Stimulated activated CD8-positive, alpha-beta memory T cell treated with anti-CD3 and anti-CD28 coated beads, Interleukin-7, amount 100 ng/mL, for 24 hours (primary cell): ENCODE measurements around the gene NR2F2.
"Not testable (repeated sequence)": the region's sequence is repeated elsewhere in the genome, so short reads cannot be mapped to it uniquely, and the experiment has no call there.

Experiments
- DNase-seq: peaks from one replicate; pipeline ENCODE4 v3.0.0-alpha.2; 2020; ENCODE audit warnings: low read depth

Gene NR2F2

DNA sequence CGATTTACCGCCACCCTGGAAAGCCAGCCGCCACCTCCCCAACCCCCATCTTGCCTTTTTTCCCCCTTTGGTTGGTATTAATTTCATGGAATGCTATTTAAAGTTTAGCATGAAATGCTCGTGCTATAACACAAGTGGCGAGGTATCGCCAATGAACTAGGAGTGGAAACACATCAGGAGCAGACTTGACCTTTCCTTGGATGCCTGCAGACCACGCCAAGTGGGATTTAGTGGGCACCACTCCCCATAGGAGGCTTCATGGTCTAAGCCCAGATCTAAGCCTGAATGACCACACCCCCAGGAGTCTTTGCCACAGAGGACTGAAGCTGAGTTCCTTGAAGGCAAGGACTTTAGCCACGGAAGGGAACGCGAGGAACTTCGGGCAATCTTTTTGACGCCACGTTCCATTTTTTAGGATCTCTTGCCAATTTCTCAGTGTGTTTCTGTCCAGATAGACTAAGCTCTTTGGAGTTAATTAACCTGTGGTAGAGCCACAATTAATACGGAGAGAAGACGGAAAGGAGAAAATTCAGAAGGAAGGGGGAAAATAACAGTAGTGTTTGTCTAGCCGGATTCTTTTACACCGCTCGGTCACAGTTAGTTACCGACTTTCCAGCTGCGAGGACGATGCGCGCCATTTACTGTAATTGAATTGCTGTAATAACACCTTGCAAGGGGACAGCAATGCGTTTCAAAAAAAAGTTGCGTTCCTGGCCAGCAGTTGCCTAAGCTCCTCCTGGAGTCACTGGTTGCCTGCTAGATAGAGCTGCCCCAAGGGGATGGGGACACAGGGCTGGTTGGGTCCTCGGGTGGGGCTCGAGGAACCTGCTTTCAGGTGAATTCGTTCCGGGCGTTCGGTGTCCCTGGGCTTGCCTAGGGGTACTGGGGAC, 37.1 kb downstream of the NR2F2 start:
- no peak for DNase-seq

DNA sequence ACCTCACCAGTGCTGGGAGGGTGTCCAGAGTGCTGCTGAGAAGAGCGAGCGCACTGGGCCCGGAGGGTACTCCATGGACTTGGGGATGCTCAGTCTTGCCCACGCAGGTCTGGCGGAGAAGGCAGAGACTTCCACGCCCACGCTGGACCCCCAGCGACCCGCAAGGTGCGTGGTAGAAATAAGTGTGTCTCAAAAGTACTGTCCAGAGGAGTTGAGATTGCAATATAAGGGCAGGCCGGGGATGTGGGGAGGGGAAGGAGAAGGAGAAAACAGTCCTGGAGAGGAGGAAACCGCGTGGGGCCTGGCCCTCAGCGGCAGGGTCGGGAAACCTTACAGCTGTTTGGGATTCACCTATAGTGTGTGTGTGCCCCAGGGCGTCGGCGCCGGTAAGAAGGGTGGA, 38.9 kb downstream of the NR2F2 start:
- DNase-seq = no peak

DNA sequence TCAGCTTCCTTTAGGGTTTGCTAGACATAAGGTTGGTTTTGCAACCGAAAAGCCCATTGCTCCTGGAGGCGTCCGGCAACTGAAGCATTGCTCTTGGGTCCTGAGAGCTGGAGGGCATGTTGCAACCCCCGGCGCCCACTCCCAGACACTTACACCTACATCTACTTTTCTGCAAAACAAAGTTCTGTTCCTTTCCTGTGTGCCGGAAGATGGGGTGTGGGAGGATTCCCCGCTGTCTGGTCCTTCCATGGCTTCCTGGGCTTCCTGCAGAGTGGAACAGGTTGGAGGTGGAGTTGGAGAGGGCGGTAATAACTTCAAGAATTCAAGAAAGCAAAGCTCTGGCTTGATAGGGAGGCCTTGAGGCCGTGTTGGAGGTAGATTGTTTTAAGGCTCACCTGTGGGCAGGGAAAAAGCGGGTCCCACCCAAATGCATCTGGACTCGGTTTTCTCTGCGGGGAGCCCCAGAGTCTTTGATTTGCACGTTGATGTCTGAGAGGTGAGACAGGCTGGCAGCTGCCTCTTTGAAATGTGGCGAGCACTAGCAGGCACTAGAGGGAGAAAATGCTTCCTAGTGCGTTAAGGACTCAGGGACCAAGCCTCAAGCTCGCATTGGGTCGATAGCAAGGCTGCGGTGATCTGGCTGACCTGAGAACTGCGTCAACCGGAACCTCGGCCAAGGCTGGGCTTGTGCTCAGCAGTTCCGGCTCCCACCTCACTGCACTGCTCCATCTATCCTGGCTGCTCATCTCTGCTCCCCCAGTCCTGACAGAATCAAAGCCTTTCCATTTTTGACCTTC, 39.5 kb downstream of the NR2F2 start:
- DNase-seq = no peak

DNA sequence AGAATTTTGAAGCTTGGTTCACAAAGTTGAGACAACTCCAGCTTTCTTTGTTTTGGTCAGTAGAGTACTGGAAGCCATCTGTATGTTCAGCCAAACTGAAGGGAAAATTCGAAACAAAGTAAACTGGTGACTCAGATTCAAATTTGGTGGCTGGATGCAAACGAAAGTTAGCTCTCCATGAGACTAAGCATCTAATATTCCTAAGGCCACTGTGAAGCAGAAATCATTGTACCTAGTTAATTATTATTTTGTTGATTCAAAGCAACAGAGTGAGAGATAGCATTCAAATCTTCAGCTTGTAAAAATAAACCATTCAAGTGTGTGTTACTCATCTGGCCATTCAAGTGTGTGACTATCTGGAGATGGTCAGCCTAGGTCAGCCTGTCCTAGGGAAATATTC, 42.1 kb downstream of the NR2F2 start:
- no peak for DNase-seq

DNA sequence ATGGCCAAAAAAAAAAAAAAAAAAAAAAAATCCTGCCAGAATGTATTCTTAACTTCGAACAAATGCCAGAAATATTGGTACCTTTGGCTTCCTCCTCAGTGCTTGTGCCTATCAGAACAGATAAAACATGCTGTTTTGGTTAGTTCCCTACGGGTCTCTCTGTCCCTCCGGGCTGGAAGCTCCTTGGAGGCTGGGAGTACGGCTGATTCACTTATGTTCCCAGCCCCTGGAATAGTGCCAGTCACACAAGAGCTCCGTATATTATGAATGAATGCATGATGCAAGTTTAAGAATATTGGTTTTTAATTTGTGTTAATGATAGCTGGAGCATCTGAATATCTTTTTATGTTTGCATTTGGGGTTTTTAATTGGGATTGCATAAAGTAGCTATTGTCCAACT, 44.0 kb downstream of the NR2F2 start:
- no peak for DNase-seq

DNA sequence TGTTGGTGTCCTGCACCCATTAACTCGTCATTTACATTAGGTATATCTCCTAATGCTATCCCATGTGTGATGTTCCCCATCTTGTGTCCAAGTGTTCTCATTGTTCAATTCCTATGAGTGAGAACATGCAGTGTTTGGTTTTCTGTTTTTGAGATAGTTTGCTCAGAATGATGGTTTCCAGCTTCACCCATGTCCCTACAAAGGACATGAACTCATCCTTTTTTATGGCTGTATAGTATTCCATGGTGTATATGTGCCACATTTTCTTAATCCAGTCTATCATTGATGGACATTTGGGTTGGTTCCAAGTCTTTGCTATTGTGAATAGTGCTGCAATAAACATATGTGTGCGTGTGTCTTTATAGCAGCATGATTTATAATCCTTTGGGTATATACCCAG, 49.1 kb downstream of the NR2F2 start:
- DNase-seq = not testable (repeated sequence)

DNA sequence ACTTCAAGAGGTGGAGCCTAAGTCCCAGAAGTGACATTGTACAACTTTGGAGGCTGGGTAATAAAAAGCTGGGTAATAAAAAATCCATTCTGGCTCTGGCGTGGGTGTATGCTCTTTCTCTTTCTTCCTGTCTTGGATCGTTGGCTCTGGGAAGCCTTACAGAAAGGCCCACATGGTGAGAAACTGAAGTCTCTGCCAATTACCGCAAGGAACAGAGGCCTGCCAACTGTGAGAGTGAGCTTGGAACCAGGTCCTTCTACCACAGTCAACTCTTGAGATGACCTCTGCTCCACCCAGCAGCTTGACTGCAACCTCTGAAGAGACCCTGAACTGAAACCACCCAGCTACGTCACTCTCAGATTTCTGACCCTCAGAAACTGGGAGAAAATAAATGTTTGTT, 51.0 kb downstream of the NR2F2 start:
- DNase-seq = no peak

DNA sequence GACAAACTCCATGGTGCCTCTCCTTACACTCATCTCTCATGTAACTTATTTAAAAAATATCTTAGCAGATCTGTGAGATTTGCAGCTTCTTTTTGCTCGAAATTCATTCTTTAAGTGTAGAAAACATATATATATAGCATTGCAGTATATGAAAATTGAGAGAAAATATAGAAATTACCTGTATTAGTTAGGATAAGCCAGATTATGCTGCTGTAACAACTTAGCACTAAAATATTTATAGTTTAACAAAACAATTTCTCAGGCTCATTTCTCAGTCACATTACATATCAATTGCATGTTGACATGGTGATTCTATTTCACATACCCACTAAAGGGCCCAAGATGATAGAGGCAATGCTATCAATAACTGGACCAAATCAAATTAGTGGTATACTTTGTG, 54.7 kb downstream of the NR2F2 start:
- DNase-seq = no peak

DNA sequence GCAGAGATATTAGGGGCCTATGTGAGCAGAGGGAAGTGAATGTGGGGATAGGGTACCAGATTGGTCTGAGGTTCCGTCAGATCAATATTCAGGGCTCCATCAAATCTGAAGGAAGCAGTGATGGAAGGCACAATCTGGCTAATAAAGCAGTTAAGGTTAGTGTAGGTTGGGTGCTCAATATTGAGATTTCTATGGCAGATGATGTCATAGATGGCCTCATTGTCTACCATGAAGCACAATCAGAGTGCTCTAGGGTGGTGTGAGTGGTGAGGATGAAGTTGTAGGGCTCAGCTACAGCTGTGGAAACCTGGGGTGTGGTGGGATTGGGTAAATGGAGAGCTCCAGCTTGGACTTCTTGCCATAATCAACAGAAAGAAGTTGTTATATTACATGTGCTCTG, 58.2 kb downstream of the NR2F2 start:
- no peak for DNase-seq
